ENCODE measurements around the gene CD248.
"Not testable (repeated sequence)": the region's sequence is repeated elsewhere in the genome, so short reads cannot be mapped to it uniquely, and the experiment has no call there.

CD248 gene

DNA sequence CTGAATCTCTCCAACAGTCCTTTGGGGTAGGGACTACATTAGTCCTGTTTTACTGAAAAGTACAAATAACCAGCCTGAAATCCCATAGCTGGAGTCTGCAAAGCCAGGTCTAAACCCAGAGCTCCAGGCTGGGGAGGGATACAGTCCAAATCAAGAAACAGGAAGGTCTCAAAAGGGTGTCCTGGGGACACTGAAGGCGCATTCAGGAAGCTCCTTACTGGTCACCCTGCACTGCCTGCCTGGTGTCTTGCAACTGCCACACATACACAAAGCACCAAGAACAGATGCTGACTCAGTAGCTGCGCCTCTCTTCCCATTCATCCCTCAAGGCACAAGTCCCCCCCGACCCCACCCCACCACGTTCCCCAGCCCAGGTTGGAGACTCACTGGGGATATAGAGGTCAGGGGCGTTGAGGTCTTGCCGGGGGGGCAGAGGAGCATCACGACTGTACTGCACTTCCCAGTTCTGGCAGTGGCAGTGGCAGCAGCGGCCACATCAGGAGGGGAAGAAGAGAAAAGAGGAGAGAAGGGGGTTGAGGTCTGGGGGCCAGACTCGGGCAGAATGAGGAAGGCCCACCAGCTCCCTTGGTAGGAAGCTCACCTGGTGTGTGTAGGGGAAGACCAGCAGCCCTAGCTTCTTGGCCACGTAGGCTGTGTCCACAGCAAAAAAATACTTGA lies 29.5 kb downstream of the CD248 start:
- DNase-seq: no peak

DNA sequence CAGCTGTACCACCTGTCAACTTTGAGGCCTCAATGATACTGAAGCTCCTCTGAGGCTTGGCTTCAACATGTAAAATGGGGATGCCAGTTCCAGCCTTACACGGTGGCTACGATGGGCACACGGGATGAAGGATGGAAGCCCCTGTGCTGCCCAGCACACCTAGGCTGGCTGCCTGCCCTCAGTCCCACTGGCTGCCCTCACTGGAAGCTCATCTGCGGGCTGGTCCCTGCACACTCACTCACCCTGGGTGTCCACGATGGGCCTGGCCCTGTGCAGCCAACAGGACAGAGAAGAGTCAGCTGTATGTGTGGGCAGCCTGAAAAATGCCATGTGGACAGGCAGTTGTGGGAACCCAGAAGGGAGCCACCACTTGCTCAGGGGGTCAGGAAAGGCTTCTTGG lies 30.1 kb downstream of the CD248 start:
- no peak for DNase-seq

DNA sequence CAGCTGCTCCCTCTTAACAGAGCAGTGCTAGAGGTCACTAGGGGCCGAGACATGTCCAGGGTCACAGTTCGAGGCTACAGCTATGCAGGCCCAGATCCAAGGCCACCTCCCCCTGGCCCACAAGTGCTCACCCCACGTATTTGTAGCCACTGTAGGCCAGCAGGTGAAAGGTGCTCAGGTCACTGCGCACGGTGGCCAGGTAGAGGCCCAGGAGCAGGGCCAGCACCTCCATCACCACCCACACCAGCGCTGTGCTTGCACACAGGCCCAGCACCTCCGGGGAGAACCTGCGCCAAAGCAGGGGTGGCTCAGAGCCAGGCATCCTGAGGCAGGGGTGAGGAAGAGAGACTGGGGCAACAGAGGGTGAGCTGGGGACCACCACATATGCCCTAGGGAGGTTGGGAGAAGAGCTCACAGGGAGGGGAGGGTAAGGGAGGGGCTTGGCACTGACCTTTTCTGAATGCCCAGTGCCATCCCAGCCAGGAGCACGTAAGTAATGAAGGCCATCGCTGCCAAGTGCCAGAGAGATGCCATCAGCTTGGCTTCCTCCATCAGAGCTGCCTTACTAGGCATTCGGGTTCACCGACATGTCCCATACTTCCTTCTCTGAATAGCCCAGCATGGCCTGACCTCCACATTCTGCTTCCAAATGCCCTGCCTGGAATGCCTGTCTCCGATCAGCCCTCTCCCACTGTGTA lies 31.4 kb downstream of the CD248 start:
- DNase-seq: no peak

DNA sequence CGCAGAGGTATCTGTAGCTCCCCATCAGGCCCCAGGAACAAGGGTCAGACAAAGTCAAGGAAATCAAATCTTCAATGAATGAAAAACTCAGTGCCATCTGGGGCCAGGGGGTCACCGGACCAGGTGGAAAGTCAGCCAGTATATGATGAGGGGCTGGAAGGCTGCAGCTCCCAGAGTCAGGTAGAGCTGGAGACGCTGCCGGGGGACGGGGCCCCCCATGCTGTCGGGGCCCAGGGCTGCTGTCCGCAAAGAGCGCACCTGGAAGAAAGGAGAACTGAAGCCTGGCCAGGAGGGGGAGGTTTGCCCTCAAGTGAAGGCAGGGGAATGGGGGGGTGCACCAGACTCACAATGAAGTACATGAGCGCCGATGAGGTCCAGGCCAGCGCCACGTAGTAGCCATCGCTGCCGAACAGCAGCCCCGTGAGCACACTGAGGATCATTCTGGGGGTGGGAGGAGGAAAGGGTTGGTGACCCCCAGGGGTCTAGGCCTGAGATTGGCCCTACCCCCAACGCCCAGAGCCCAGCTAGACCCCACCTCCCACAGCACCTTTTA lies 32.2 kb downstream of the CD248 start:
- DNase-seq: no peak

DNA sequence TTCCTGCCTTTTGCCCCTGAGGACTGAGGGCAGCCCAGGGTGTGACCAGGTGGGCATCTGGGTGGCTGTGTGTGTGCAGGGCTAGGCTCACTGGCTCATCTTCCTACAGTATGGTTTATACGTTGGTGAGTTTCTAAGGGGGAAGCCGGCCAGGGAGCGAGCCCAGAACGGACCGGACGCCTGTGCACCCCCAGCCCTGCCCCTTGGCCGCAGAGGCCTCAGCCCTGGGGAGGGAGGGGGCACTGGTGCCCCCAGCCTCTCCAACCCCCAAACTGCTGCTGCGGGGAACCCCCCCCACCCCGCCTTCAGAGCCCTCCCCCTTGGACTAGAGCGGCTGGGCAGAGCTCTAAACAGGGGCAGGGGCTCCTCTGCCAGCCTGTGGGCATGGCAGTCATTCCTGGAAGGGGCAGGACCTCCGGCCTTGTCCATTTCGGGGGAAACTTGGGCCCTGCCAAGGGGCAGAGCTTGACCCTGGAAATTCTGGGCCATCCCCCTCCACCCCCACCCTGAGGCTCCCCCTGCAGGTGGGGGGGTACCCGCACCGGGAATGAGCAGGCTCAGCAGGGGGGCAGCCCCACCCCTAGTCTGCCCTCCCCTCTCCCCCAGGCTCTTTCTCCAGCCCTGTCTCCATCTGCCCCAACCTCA lies 33.3 kb downstream of the CD248 start:
- no peak for DNase-seq

DNA sequence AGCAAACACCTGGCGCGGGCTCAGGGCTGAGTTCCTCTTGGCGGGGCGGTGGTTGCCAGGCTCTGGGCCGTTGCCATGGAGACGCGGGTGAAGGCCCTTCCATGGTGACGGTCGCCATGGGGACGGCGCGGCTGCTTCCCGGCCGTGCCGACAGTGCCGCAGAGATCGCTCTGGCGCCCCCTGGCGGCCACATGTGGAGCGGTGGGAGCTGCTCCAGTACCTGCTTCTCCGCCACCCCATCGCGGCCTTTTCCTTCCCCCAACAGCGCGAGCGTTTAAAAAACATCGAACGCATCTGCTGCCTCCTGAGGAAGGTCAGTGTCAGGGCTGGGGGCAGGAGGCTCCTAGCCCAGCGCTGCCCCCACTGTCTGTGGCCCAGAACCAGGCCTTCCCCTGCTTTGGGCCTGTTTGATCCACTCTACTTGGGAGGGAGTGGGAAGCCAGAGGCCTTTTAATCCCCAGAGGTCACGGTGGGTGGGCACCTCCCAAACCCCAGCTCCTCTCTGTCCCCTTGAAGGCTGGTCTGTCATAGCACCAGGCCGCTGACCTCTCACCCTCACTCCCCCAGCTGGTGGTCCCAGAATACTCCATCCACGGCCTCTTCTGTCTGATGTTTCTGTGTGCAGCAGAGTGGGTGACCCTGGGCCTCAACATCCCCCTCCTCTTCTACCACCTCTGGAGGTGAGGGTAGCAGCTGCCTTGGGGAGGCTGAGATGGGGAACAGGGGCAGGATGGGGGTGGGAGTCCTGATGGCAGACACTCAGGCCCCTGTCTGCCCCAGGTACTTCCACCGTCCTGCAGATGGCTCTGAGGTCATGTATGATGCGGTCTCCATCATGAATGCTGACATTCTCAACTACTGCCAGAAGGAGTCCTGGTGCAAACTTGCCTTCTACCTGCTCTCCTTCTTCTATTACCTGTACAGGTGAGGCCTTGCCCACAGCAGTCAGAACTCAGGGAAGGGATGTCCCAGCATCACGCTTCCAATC lies 34.1 kb downstream of the CD248 start:
- peak; percentile 93 to 96 for DNase-seq

DNA sequence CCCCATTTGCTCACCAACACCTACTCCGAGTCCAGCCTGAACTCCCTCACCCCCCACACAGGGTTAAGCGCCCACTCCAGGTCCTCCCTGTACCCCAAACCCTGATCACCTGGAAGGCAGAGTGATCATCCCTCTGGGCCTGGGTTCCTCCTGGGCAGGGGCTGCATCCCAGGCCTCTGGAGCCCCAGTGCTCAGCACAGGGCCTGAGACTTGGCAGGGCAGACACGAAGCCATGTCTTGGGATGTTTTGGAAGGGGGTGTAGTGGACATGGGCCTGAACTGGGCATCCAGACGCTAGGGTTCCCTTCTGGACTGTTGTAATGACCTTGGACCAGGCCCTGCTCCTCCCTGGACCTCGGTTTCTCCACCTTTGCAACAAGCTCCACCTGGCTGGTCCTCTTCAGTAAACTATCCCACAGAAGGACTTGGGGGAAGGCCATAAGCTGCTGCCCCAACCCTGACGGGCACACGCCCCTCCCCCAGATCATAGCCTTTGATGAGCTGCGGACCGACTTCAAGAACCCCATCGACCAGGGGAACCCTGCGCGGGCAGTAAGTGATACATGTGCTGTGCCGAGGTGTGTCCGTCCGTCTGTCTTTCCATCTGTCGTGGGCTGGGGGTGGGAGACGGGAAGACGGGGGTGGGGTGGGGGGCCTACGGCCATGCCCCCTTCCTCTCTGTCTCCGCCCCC lies 34.9 kb downstream of the CD248 start:
- DNase-seq: no peak

DNA sequence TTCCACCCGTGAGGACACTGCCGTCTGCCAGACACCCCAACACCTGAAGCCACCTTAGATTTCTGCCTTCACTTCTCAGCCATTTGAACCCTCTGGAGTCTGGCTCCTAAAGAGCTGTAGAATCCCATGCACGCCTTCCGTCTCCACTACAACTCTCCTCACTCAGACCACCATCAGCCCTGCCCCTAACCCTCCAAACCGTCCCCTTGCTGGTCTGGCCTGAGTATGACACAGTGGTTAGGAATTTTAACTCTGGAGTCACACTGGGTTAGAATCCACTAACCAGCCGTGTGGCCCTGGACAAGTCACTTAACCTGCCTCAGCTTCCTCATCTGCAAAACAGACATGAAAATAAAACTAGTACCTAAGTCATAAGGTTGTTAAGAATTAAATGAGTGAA lies 35.8 kb downstream of the CD248 start:
- no peak for DNase-seq

DNA sequence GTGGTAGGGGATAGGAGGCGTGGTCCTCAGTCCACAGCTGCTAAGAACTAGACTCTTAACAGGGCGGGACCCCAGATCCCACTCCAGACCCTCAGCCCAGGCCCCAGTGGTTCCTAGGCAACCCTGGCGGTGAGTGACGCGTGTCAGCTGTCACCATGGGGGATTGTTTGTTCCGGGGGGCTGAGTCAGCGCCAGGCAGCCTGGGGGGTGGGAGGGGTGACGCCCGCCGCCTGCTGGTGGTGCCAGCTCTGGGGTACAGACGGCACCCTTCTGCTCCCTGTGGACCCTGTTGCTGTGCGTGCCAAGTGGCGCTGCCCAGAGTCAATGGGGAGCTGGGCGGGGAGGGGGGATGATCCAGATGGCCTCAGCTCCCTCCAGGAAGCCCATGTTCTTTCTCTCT lies 36.4 kb downstream of the CD248 start:
- DNase-seq: no peak

DNA sequence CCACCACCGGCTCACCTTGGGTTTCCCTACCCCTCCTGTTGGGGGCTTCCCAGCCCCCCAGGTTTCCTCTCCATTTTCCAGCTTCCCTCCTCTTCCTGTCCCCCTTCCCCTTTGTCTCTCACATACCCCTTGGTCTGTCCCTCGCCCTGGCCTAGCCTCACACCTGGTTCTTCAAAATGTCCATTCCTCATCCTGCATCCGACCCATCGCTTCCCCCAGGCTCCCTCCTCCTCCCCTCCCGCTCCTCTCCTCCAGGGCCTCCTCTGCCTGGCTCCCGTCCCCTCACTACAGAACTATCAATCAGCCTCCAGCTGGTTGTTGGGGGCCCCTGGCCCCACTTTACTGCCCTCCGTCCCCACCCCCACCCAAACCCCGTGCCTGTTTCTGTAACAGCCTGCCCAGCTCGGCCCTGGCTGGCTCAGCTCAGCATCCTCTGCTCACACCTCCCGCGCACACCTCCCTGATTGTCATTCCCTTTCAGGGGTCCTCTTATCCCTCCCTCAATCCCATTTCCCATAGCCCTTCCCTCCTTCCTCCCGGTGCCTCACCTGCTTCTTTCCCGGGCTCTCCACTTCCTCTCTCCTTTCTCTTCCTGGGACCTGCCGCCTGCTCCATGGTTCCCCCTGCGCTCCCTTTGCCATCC lies 37.6 kb downstream of the CD248 start:
- no peak for DNase-seq

DNA sequence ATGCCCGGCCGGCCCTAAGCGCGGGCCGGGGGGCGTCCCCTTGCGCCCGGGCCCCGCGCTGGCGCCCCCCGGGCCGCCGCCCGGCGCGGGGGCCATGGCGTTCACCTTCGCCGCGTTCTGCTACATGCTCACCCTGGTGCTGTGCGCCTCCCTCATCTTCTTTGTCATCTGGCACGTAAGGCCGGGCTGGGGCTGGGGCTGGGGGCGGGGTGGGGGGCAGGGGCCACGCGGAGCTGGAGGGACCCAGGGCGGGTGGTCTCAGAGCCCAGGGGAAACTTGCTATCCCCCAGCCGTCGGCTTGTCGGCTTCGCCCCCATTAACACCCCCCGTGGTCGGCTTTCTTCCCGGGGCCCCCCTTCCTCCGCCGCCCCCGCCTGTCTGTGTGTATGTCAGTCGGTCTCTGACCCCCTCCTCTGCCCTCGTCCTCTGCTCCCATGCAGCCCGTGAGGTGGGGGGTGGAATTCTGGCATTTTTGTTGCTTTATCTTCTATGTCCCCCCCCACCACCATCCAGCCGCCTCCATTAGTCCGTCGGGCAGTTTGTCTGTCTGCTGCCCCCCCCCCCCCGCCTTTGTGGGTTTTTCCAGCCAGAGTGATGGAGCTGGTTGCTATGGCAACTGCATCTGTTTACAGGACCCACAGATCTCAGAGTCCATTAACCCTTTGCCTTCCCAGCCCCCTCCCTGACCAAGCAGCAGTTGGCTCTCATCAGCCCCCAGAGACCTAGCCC lies 38.3 kb downstream of the CD248 start:
- DNase-seq: no peak

DNA sequence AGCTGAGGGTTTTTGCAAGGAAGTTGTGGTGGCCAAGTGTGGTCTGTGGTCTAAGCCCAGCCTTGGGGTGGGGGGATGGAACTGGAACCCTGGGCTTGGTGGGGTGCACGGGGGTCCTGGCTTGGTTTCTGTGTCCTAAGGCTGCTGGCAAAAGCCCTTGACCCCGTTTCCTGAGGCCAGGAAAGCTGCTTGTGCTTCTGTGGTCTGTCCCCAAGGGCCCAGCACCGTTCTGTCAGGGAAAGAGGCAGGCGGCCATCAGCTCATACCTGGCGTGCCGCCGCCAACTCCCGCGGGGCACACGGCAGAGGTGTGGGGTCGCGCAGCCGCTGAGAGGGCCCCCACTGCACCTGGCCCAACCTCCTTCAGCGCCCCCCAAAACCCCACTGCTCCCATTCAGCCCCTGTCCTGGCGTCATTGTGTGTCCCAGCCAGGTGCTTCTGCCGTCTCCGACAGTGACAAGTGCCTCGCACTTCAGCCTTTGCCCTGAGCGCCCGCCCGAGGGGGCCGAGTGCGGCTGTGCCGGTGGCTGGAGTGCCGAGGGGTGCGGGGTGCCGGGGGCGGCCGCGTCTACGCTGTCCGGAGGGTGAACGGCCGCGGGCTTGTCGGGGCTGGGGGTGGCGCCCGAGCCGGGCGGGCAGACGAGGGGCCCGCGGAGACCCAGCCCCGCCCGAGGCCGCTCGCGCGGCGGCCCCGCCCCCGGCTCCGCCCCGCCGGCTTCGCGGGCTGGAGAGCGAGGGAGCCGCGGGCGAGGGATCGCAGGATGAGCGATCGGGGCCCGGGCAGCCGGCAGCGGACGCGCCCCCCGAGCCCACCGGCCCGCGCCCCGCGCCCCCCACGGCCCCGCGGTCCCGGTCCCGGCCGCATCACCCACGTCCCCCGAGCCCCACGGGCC lies 39.1 kb downstream of the CD248 start, which contains the start of gene CNIH2:
TSS of gene CNIH2 (plus strand) at position 705 of the 892 bp plus-strand sequence. CDS start 282 bp downstream, outside the sequence.
- DNase-seq: no peak

DNA sequence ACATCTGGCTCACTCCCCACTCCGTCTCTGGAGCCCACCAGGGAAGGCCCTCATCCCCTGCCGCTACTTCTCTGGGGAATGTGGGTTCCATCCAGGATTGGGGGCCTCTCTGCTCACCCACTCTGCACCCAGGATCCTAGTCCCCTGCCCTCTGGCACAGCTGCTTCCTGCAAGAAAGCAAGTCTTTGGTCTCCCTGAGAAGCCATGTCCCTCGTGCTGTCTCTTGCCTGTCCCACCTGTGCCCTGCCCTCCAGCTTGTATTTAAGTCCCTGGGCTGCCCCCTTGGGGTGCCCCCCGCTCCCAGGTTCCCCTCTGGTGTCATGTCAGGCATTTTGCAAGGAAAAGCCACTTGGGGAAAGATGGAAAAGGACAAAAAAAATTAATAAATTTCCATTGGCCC lies 39.8 kb downstream of the CD248 start:
- DNase-seq: not testable (repeated sequence)

DNA sequence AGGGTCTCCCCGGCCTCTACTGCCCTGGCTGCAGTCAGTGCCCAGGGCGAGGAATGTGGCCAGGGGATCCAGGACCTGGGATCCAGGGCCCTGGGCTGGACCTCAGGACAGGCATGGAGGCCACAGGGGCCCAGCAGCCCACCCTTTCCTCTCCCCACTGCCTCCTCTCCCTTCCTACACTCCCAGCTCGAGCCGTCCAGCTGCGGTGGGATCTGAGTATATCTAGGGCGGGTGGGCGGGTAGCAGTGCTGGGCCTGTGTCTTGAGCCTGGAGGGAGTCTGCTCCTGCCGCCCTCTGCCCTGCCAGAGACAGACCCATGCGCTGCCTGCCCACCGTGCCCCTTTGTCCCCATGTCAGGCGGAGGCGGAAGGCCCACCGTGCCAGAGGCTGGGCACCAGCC lies 40.2 kb downstream of the CD248 start:
- DNase-seq: not testable (repeated sequence)

DNA sequence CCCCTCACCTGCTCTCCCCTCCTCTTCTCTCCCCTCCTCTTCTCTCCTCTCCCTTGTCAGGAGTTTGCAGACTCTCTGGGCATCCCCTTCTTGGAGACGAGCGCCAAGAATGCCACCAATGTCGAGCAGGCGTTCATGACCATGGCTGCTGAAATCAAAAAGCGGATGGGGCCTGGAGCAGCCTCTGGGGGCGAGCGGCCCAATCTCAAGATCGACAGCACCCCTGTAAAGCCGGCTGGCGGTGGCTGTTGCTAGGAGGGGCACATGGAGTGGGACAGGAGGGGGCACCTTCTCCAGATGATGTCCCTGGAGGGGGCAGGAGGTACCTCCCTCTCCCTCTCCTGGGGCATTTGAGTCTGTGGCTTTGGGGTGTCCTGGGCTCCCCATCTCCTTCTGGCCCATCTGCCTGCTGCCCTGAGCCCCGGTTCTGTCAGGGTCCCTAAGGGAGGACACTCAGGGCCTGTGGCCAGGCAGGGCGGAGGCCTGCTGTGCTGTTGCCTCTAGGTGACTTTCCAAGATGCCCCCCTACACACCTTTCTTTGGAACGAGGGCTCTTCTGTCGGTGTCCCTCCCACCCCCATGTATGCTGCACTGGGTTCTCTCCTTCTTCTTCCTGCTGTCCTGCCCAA lies 40.7 kb downstream of the CD248 start:
- no peak for DNase-seq

DNA sequence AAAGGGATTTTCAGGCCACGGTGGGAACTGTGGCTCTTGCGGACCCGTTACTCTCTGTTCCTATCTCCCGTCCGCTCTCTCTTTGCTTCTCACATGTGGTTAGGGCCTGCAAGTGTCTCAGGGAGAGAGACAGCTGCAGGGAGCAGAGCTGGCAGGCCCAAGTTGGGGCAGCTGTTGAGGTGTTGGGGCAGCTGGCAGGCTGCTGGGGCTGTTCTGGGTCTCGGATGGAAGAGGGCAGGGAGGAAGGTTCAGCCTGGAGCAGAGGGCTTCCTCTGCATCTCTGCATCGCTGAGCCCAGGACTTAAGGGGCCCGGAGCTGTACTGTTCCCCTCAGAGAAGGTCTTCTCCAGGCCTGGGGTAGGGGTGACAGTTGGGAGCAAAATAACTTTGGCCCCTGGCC lies 41.4 kb downstream of the CD248 start:
- no peak for DNase-seq

DNA sequence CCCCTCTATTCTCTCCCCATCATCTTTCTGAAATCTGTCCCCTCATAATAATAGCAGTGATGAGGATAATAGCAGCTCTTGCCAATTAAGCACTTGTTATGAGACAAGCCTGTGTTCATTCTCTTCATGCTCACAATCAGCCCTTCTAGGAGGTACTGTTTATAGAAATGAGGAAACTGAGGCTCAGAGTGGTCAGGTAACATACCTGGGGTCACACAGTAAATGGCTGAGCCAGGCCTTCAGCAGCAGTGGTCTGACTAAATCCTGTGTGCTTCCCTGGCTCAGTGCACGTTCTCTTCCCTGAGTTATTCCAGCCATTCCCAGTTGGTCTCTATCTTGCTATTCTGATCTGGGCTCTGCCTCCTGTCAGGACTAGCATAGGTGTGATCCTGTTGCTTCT lies 42.6 kb downstream of the CD248 start:
- no peak for DNase-seq

DNA sequence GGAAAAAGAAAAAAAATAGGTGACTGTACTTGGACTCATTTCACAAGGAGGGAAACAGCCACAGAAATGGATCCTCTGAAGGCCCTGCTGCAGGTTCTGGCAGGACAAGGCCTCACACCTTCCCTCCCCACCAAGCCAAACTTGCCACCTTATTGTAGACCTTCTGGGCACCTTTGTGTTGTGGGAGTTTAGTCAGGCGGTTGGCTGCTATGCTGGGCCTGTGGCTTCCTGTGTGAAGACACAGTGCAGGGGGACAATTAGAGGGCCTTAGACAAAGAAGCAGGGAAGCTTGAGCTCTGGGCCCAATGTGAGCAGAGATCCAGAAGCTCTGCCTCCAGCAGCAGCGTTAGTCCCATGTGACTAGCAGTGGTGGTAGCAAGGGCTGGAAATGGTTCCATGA lies 44.2 kb downstream of the CD248 start:
- DNase-seq: no peak

DNA sequence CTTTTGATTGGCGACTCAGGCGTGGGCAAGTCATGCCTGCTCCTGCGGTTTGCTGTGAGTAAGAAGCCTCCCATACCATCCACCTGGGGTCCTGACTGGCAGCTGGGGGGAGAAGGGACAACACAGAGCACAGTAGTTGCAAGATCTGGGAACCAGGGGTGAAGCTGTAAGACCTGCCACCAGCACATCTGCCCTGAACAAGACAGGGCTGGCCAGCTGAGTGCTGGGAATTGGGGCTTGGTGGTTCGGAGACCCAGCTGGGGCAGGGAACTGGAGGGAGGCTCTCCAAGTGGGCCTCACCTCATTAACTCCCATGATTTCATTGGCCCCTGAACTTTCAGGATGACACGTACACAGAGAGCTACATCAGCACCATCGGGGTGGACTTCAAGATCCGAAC lies 45.0 kb downstream of the CD248 start:
- no peak for DNase-seq
